Chondrocyte (in vitro differentiated cells): ENCODE results near the gene SCUBE1. TPM values are rescaled to one million over a fixed set of nuclear protein-coding genes. Genes with fewer than 3 reads are reported as not detected.
A peak's percentile ranks its signal among the peaks of the same experiment; 100 is the strongest.

Experiments
- DNase-seq: peaks from one replicate; pipeline ENCODE4 v3.0.0; 2021; ENCODE audit warnings: mixed read lengths, low spot score
- H3K27ac Mint-ChIP-seq: one replicate; pipeline ENCODE4 v1.8.0; 2021; ENCODE audit warnings: mild to moderate bottlenecking, moderate library complexity, mixed read lengths; ENCODE audit not compliant: unreplicated experiment
- H3K27me3 Mint-ChIP-seq: 2 replicates; pipeline ENCODE4 v1.8.0; 2021; ENCODE audit warnings: low read depth, mixed read lengths
- H3K36me3 Mint-ChIP-seq: 2 replicates; pipeline ENCODE4 v1.8.0; 2021; ENCODE audit warnings: low read depth, mixed read lengths
- H3K4me1 Mint-ChIP-seq: 2 replicates; pipeline ENCODE4 v1.8.0; 2021; ENCODE audit warnings: low read depth, mild to moderate bottlenecking, mixed read lengths
- H3K4me3 Mint-ChIP-seq: one replicate; pipeline ENCODE4 v1.8.0; 2021; ENCODE audit warnings: mild to moderate bottlenecking, moderate library complexity, mixed read lengths; ENCODE audit not compliant: unreplicated experiment
- H3K9me3 Mint-ChIP-seq: 2 replicates; pipeline ENCODE4 v1.8.0; 2021; ENCODE audit warnings: low read depth, mixed read lengths
- CTCF ChIP-seq: fragments of 200-600 bp; sonication (generic); IDR thresholded peaks from 2 replicates; pipeline ENCODE4 v1.5.0; 2021; ENCODE audit warnings: antibody characterized with exemption, mild to moderate bottlenecking, moderate library complexity
- total RNA-seq: library from RNA; stranded (reverse); gene quantifications from 3 replicates; pipeline ENCODE4 v1.2.1, GENCODE V29; 2021

Gene SCUBE1
- total RNA-seq, 1 donor from 2014 or later, result 3.2 TPM

- H3K4me3 Mint-ChIP-seq, result no peak overlapping the region
- no peak for TF ChIP-seq CTCF
- H3K36me3 Mint-ChIP-seq, result no peaks in the 10 kb centered on the region
- no peak for DNase-seq
- H3K4me1 Mint-ChIP-seq, result peaks cover 54% of the 10 kb centered on the region
- peaks cover 49% of the 10 kb centered on the region for H3K27me3 Mint-ChIP-seq
- no peaks in the 10 kb centered on the region for H3K9me3 Mint-ChIP-seq
- H3K27ac Mint-ChIP-seq, result no peak overlapping the region
These were observed 40.6 kb downstream of the SCUBE1 start for GRCh38 chr22:43302531-43303041.

- peaks cover 54% of the 10 kb centered on the region for H3K4me1 Mint-ChIP-seq
- TF ChIP-seq CTCF, result no peak
- no peak overlapping the region for H3K27ac Mint-ChIP-seq
- no peak for DNase-seq
- H3K4me3 Mint-ChIP-seq, result no peak overlapping the region
- H3K36me3 Mint-ChIP-seq, result no peaks in the 10 kb centered on the region
- no peaks in the 10 kb centered on the region for H3K9me3 Mint-ChIP-seq
- peaks cover 48% of the 10 kb centered on the region for H3K27me3 Mint-ChIP-seq
These were observed 41.3 kb downstream of the SCUBE1 start for GRCh38 chr22:43301866-43302265.

DNA sequence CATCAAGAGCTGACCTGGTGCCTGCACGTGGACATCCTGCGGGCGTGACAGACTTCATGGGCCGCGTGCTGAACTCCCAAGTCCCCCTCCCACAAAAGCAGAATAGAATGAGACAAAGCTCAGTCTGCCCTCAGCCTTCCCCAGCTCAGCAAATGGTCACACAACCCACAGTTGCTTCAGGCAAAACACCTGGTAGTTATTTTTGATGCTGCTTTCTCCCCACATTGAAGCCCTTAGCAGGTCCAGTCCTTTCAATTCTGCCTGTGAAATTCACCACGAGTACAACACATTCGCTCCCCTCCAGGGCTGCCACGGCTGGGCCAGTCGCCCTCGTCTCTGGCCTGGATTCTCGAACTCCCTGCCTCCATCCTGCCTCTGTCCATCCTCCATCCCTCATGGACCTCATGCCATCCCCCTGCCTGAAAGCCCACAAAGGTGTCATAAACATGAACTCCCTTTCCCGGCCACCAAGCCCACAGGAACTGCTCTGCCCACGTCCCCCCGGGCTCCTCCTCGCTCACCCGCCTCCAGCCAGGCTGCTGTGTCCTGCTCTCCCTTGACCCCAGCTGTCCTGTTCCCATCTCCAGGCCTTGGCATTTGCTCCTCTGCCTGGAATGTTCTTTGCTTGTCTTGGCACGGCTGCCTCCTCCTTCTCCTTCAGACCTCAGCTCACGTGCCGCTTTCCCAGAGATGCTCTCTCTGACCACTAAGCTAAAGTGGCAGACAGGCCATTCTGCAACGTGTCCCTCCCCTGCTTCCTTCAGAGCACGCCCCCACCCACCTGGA lies 42.1 kb downstream of the SCUBE1 start:
- Mint-ChIP-seq H3K4me1 (peaks cover 49% of the 10 kb centered on the region), H3K27ac (peak overlapping the region; percentile 7), H3K36me3 (no peaks in the 10 kb centered on the region), H3K4me3 (no peak overlapping the region), H3K9me3 (no peaks in the 10 kb centered on the region), H3K27me3 (peaks cover 43% of the 10 kb centered on the region)
- no peak for TF ChIP-seq CTCF
- DNase-seq, result no peak

- Mint-ChIP-seq H3K36me3 (no peaks in the 10 kb centered on the region), H3K4me1 (peaks cover 37% of the 10 kb centered on the region), H3K27me3 (peaks cover 39% of the 10 kb centered on the region), H3K9me3 (no peaks in the 10 kb centered on the region), H3K4me3 (no peak overlapping the region), H3K27ac (no peak overlapping the region)
- no peak for DNase-seq
- TF ChIP-seq CTCF, result no peak
These were observed 43.4 kb downstream of the SCUBE1 start for GRCh38 chr22:43299736-43300135.

DNA sequence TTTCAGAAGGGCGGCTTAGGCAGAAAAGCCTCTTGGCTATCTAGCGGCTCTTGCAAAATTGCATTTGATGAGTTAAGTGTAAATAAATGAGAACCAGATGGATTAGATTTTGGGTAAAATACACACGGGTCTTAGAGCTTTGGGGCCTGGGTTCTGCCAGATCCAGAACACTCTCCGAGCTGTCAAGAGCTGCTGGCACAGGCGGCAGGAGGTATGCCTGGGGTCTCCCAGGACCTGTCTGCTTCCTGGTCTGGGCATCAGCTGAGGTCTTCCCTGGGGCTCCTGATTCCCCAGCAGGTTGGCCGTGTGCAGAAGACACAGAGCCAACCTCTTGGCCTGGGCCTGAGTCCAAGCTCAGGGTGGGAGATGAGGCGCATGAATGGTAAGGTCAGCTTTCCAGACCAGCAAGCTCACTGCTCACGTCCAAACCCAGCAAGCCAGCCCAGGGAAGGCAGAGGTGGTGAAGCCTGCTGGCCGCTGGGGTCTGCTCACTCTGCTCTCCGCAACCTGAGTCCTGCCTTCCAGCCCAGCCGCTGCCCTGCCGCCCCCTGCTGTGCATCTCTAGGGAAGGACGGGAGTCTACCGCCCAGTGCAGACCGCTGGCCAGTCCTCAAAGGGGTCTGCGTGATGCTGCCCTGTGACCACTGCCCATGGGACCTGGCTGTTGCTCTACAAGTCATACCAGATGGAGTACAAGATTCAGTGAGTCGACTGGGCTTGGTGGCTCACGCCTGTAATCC lies 44.9 kb downstream of the SCUBE1 start:
- Mint-ChIP-seq H3K4me1 (peaks cover 37% of the 10 kb centered on the region), H3K27ac (no peak overlapping the region), H3K9me3 (no peaks in the 10 kb centered on the region), H3K4me3 (no peak overlapping the region), H3K27me3 (peaks cover 30% of the 10 kb centered on the region), H3K36me3 (no peaks in the 10 kb centered on the region)
- no peak for DNase-seq
- TF ChIP-seq CTCF, result no peak
